ENCODE results near the gene CTDNEP1.
A peak's percentile ranks its signal among the peaks of the same experiment; 100 is the strongest.

CTDNEP1 gene

GRCh38 chr17:7214300-7215135 lies 37.0 kb downstream of the CTDNEP1 start:
- peak; percentile 99 for DNase-seq

GRCh38 chr17:7213895-7214299 lies 37.6 kb downstream of the CTDNEP1 start:
- peak; percentile 90 for DNase-seq

GRCh38 chr17:7211491-7212273 lies 39.9 kb downstream of the CTDNEP1 start:
- DNase-seq: no peak

- no peak for DNase-seq
Measured at GRCh38 chr17:7208754-7209460, 42.6 kb downstream of the CTDNEP1 start.

GRCh38 chr17:7208027-7208571 lies 43.4 kb downstream of the CTDNEP1 start:
- DNase-seq: no peak

GRCh38 chr17:7207120-7208001 lies 44.2 kb downstream of the CTDNEP1 start:
- no peak for DNase-seq

- DNase-seq: no peak
Measured at GRCh38 chr17:7205561-7205960, 46.0 kb downstream of the CTDNEP1 start.

GRCh38 chr17:7204828-7205461 lies 46.6 kb downstream of the CTDNEP1 start:
- DNase-seq: peak; percentile 99

- no peak for DNase-seq
Measured at GRCh38 chr17:7204336-7204735, 47.2 kb downstream of the CTDNEP1 start.

- DNase-seq: no peak
Measured at GRCh38 chr17:7203391-7203790, 48.1 kb downstream of the CTDNEP1 start.

- DNase-seq: no peak
Measured at GRCh38 chr17:7196651-7197401, 54.7 kb downstream of the CTDNEP1 start.

- DNase-seq: no peak
Measured at GRCh38 chr17:7195971-7196370, 55.6 kb downstream of the CTDNEP1 start.

All from CD4-positive, alpha-beta T cell treated with Interleukin-1 beta for 1 hour (primary cell).